GM23338 (cell line): ENCODE measurements around the gene UAP1. TPM values are rescaled to one million over a fixed set of nuclear protein-coding genes. Genes with fewer than 3 reads are reported as not detected.

Source experiments
- ATAC-seq: fragments of 200-7000 bp; cut with Tn5 transposase; 3 replicates; pipeline ENCODE4 v1.9.1; 2020
- DNase-seq: peaks from one replicate; pipeline ENCODE4 v3.0.0-alpha.2; 2015; ENCODE audit warnings: low spot score
- H2AFZ ChIP-seq: fragments of 200-600 bp; sonication (generic); 2 replicates; pipeline ENCODE4 v1.8.0; 2016; ENCODE audit warnings: antibody characterized with exemption, mild to moderate bottlenecking, moderate library complexity
- H3F3A ChIP-seq: fragments of 200-600 bp; sonication (generic); replicated peaks from 2 replicates; pipeline ENCODE4 v1.8.0; 2017; ENCODE audit warnings: antibody characterized with exemption, mixed run types, low read depth
- H3K27ac ChIP-seq: fragments of 200-600 bp; sonication (generic); 2 replicates; pipeline ENCODE4 v1.6.1; 2016; ENCODE audit warnings: low read depth
- H3K27me3 ChIP-seq: fragments of 200-600 bp; sonication (generic); 2 replicates; pipeline ENCODE4 v1.8.0; 2016; ENCODE audit warnings: mild to moderate bottlenecking, mixed run types, moderate library complexity; ENCODE audit not compliant: insufficient read depth
- H3K36me3 ChIP-seq: fragments of 200-600 bp; sonication (generic); 2 replicates; pipeline ENCODE4 v1.8.0; 2016; ENCODE audit warnings: mild to moderate bottlenecking; ENCODE audit not compliant: insufficient read depth
- H3K4me1 ChIP-seq: fragments of 200-600 bp; sonication (generic); 2 replicates; pipeline ENCODE4 v1.8.0; 2016; ENCODE audit warnings: mild to moderate bottlenecking, moderate library complexity; ENCODE audit not compliant: insufficient read depth
- H3K4me2 ChIP-seq: fragments of 200-600 bp; sonication (generic); 2 replicates; pipeline ENCODE4 v1.7.1; 2017; ENCODE audit warnings: mixed run types
- H3K4me3 ChIP-seq: fragments of 200-600 bp; sonication (generic); 2 replicates; pipeline ENCODE4 v1.6.1; 2016; ENCODE audit warnings: mixed run types
- H3K79me2 ChIP-seq: fragments of 200-600 bp; sonication (generic); replicated peaks from 2 replicates; pipeline ENCODE4 v1.8.0; 2017; ENCODE audit warnings: mild to moderate bottlenecking; ENCODE audit not compliant: insufficient read depth
- H3K9me2 ChIP-seq: fragments of 200-600 bp; sonication (generic); 2 replicates; pipeline ENCODE4 v1.8.0; 2017; ENCODE audit not compliant: insufficient read depth
- H4K20me1 ChIP-seq: fragments of 200-600 bp; sonication (generic); replicated peaks from 2 replicates; pipeline ENCODE4 v1.8.0; 2017; ENCODE audit warnings: mild to moderate bottlenecking; ENCODE audit not compliant: insufficient read depth
- H3K27ac Mint-ChIP-seq: 2 replicates; pipeline ENCODE4 v1.8.0; 2020; ENCODE audit warnings: inconsistent platforms, mild to moderate bottlenecking, moderate library complexity, mixed read lengths
- H3K27me3 Mint-ChIP-seq: 3 replicates; pipeline ENCODE4 v1.8.0; 2022; ENCODE audit warnings: low read depth, mild to moderate bottlenecking, moderate library complexity, mixed read lengths, inconsistent platforms; ENCODE audit not compliant: insufficient read depth, poor library complexity
- H3K36me3 Mint-ChIP-seq: 3 replicates; pipeline ENCODE4 v1.8.0; 2021; ENCODE audit warnings: low read depth, mild to moderate bottlenecking, inconsistent platforms, moderate library complexity, mixed read lengths
- H3K4me1 Mint-ChIP-seq: 3 replicates; pipeline ENCODE4 v1.8.0; 2020; ENCODE audit warnings: mild to moderate bottlenecking, inconsistent platforms, mixed read lengths
- H3K4me3 Mint-ChIP-seq: 3 replicates; pipeline ENCODE4 v1.8.0; 2021; ENCODE audit warnings: moderate library complexity, mild to moderate bottlenecking, inconsistent platforms, mixed read lengths
- H3K9me3 Mint-ChIP-seq: 3 replicates; pipeline ENCODE4 v1.8.0; 2020; ENCODE audit warnings: moderate library complexity, mild to moderate bottlenecking, inconsistent platforms, mixed read lengths
- CTCF ChIP-seq, 2 experiments: fragments of 200-600 bp in 1 of 2; sonication (generic) in 1 of 2; conservative IDR thresholded peaks; 2 replicates each; pipeline versions ENCODE4 v1.5.1 to v1.6.1; 2016 to 2017; ENCODE audit warnings: antibody characterized with exemption in 2 of 2, low read depth in 2 of 2, mild to moderate bottlenecking in 2 of 2, moderate library complexity in 1 of 2
- ETS1 ChIP-seq: IDR thresholded peaks from 2 replicates; pipeline ENCODE4 v1.6.1; 2016; ENCODE audit warnings: antibody characterized with exemption
- EZH2 ChIP-seq: fragments of 200-600 bp; sonication (generic); IDR thresholded peaks from one replicate; pipeline ENCODE4 v1.8.0; 2017; ENCODE audit warnings: antibody characterized with exemption, mild to moderate bottlenecking, low read depth; ENCODE audit not compliant: unreplicated experiment
- EZH2phosphoT487 ChIP-seq: fragments of 200-600 bp; sonication (generic); IDR thresholded peaks from one replicate; pipeline ENCODE4 v1.8.1; 2018; ENCODE audit warnings: antibody characterized with exemption; ENCODE audit not compliant: unreplicated experiment
- JUNB ChIP-seq: IDR thresholded peaks from one replicate; pipeline ENCODE4 v1.6.1; 2016; ENCODE audit warnings: antibody characterized with exemption; ENCODE audit not compliant: unreplicated experiment
- NANOG ChIP-seq: IDR thresholded peaks from 2 replicates; pipeline ENCODE4 v1.6.1; 2016; ENCODE audit warnings: antibody characterized with exemption, borderline replicate concordance
- POLR2AphosphoS5 ChIP-seq: IDR thresholded peaks from 2 replicates; pipeline ENCODE4 v1.6.1; 2016; ENCODE audit warnings: antibody characterized with exemption, low read depth
- STAT1 ChIP-seq: IDR thresholded peaks from one replicate; pipeline ENCODE4 v1.6.1; 2016; ENCODE audit warnings: antibody characterized with exemption; ENCODE audit not compliant: unreplicated experiment
- ZNF114 ChIP-seq: fragments of 250-450 bp; sonication (Bioruptor Pico); IDR thresholded peaks from 2 replicates; pipeline ENCODE4 v1.5.0; 2020; ENCODE audit warnings: mild to moderate bottlenecking, moderate library complexity
- ZNF331 ChIP-seq: fragments of 250-450 bp; sonication (Bioruptor Pico); IDR thresholded peaks from 2 replicates; pipeline ENCODE4 v1.5.0; 2020; ENCODE audit warnings: low read depth, mild to moderate bottlenecking, moderate library complexity
- ZNF462 ChIP-seq: fragments of 250-450 bp; sonication (Bioruptor Pico); IDR thresholded peaks from 2 replicates; pipeline ENCODE4 v1.5.0; 2020; ENCODE audit warnings: mild to moderate bottlenecking, moderate library complexity
- polyA plus RNA-seq: library from polyadenylated mRNA; unstranded; fragments of >200 nt; fragmentation: Nextera tagmentation; extraction: Ambion mirVana; gene quantifications from 2 replicates; pipeline ENCODE4 v1.2.1, GENCODE V29; 2016
- total RNA-seq: library from RNA; depleted of rRNA; stranded (reverse); fragments of >200 nt; shearing (Covaris generic); gene quantifications from 2 replicates; pipeline ENCODE4 v1.2.3, GENCODE V29; 2014

UAP1 gene
- total and polyA plus RNA-seq, 2 experiments from 2014 or later: 26.7 to 33.3 TPM

DNA sequence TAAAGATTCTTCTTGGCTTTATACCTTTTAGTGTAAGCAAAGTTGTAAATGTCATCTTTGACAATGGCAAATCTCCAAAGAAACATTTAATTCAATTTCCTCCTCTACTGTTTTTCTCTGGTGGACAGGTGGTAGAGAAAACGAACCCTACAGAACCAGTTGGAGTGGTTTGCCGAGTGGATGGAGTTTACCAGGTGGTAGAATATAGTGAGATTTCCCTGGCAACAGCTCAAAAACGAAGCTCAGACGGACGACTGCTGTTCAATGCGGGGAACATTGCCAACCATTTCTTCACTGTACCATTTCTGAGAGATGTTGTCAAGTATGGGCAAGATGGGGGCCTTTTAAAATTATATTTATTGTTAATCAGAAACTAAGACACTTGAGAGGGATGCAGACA lies 25.8 kb downstream of the UAP1 start:
- H3K4me3 Mint-ChIP-seq: no peak overlapping the region
- no peaks in the 10 kb centered on the region for H3K79me2 ChIP-seq
- 0 out of 2 replicates have a peak, but pooled peaks cover 3% of the 10 kb centered on the region for H4K20me1 ChIP-seq
- no peaks in the 10 kb centered on the region for H3K27me3 Mint-ChIP-seq
- peaks cover 3% of the 10 kb centered on the region; the same call in 2 of the 3 replicates for H3K36me3 Mint-ChIP-seq
- H3K9me2 ChIP-seq: no peaks in the 10 kb centered on the region
- no peaks in the 10 kb centered on the region for H3K4me1 ChIP-seq
- no peaks in the 10 kb centered on the region for H3K36me3 ChIP-seq
- no peaks in the 10 kb centered on the region for H3K4me1 Mint-ChIP-seq
- H3K27ac ChIP-seq: no peak overlapping the region
- H2AFZ ChIP-seq: no peak overlapping the region
- no peak overlapping the region for H3K4me2 ChIP-seq
- no peaks in the 10 kb centered on the region for H3K9me3 Mint-ChIP-seq
- no peak overlapping the region for H3K27ac Mint-ChIP-seq
- ATAC-seq (no peak), DNase-seq (no peak)
- TF ChIP-seq EZH2 (no peak), ZNF114 (CRISPR knock-in tag) (no peak), POLR2AphosphoS5 (no peak), ZNF331 (no peak), JUNB (no peak)
- no peak overlapping the region for H3K4me3 ChIP-seq
- H3F3A ChIP-seq: no peaks in the 10 kb centered on the region
- H3K27me3 ChIP-seq: no peaks in the 10 kb centered on the region

- Histone ChIP-seq H3K79me2 (no peaks in the 10 kb centered on the region), H2AFZ (no peak overlapping the region), H3K36me3 (no peaks in the 10 kb centered on the region), H3F3A (no peaks in the 10 kb centered on the region), H3K4me1 (no peaks in the 10 kb centered on the region), H3K27me3 (no peaks in the 10 kb centered on the region), H3K4me3 (no peak overlapping the region), H3K9me2 (no peaks in the 10 kb centered on the region), H3K4me2 (no peak overlapping the region), H3K27ac (no peak overlapping the region), H4K20me1 (0 out of 2 replicates have a peak, but pooled peaks cover 3% of the 10 kb centered on the region)
- Mint-ChIP-seq H3K36me3 (peaks cover 3% of the 10 kb centered on the region; the same call in 2 of the 3 replicates), H3K27ac (no peak overlapping the region), H3K9me3 (no peaks in the 10 kb centered on the region), H3K27me3 (no peaks in the 10 kb centered on the region), H3K4me3 (no peak overlapping the region), H3K4me1 (no peaks in the 10 kb centered on the region)
- no peak for DNase-seq
- no peak for ATAC-seq
- TF ChIP-seq ZNF462 (CRISPR knock-in tag) (no peak), POLR2AphosphoS5 (no peak), JUNB (no peak), CTCF (conservative IDR thresholded peaks at IDR 0.05; ENCODE audit: low read depth in 2 of 2) (no peak), ZNF114 (CRISPR knock-in tag) (no peak), EZH2 (no peak), NANOG (no peak), EZH2phosphoT487 (no peak), ETS1 (no peak), STAT1 (no peak)
These were observed 26.3 kb downstream of the UAP1 start for GRCh38 chr1:162587761-162588260.
